IMR-90 (cell line): ENCODE results near the gene HCFC1. TPM values are rescaled to one million over a fixed set of nuclear protein-coding genes. Genes with fewer than 3 reads are reported as not detected.

Experiments
- ATAC-seq: fragments of 200-7000 bp; cut with Tn5 transposase; 2 replicates; pipeline ENCODE4 v1.9.1; 2020; ENCODE audit warnings: low read depth, mild to moderate bottlenecking, moderate library complexity
- BruUV-seq: library from RNA; stranded (reverse); fragments of 400-500 nt; replicated peaks from 2 replicates; lab custom pipeline; 2021; lab: Mats Ljungman, UMichigan
- CTCF ChIA-PET: fragments of 300-600 bp; formaldehyde crosslinking; extraction: SDS; loops from one replicate; lab custom pipeline; 2021; ENCODE audit warnings: antibody characterized with exemption; lab: Yijun Ruan, JAX
- POLR2A ChIA-PET: fragments of 300-600 bp; sonication (Branson Sonifier 250); formaldehyde crosslinking; loops from one replicate; lab custom pipeline; 2022; ENCODE audit warnings: antibody characterized with exemption; ENCODE audit not compliant: unreplicated experiment; lab: Charles Lee
- DNase-seq: peaks from one replicate; pipeline ENCODE4 v3.0.0; 2013
- H2AFZ ChIP-seq: replicated peaks from 2 replicates; pipeline ENCODE3; 2013; ENCODE audit warnings: low read length, mild to moderate bottlenecking; ENCODE audit not compliant: poor library complexity
- H2AK5ac ChIP-seq: 2 replicates; pipeline ENCODE4 v1.6.1; 2013; ENCODE audit warnings: low read depth, low read length, inconsistent platforms
- H2AK9ac ChIP-seq: replicated peaks from 2 replicates; pipeline ENCODE3; 2013; ENCODE audit warnings: mild to moderate bottlenecking, low read depth, low read length, moderate library complexity; ENCODE audit not compliant: poor library complexity
- H2BK120ac ChIP-seq: 2 replicates; pipeline ENCODE4 v1.6.1; 2013; ENCODE audit warnings: low read depth, low read length, inconsistent platforms
- H2BK15ac ChIP-seq: 3 replicates; pipeline ENCODE4 v1.6.1; 2013; ENCODE audit warnings: low read depth, low read length, inconsistent platforms
- H2BK20ac ChIP-seq: 2 replicates; pipeline ENCODE4 v1.6.1; 2013; ENCODE audit warnings: low read depth, mild to moderate bottlenecking, inconsistent platforms, low read length, moderate library complexity
- H2BK5ac ChIP-seq: 2 replicates; pipeline ENCODE4 v1.6.1; 2013; ENCODE audit warnings: mild to moderate bottlenecking, low read depth, low read length, inconsistent platforms; ENCODE audit not compliant: poor library complexity, severe bottlenecking
- H3K14ac ChIP-seq: replicated peaks from 2 replicates; pipeline ENCODE4 v1.6.1; 2013; ENCODE audit warnings: low read depth, low read length, inconsistent platforms
- H3K18ac ChIP-seq: 2 replicates; pipeline ENCODE4 v1.6.1; 2013; ENCODE audit warnings: low read depth, low read length, control low read depth
- H3K23ac ChIP-seq: 2 replicates; pipeline ENCODE4 v1.6.1; 2013; ENCODE audit warnings: low read depth, low read length, inconsistent platforms
- H3K27ac ChIP-seq: 2 replicates; pipeline ENCODE4 v1.5.1; 2013; ENCODE audit warnings: mild to moderate bottlenecking, control low read depth, low read length; ENCODE audit not compliant: insufficient read depth
- H3K27me3 ChIP-seq: 2 replicates; pipeline ENCODE4 v1.6.1; 2013; ENCODE audit warnings: low read length; ENCODE audit not compliant: control insufficient read depth, insufficient read depth
- H3K36me3 ChIP-seq: 2 replicates; pipeline ENCODE4 v1.6.1; 2013; ENCODE audit warnings: low read length, mixed read lengths; ENCODE audit not compliant: control insufficient read depth, insufficient read depth
- H3K4ac ChIP-seq: 2 replicates; pipeline ENCODE4 v1.6.1; 2013; ENCODE audit warnings: low read depth, low read length, inconsistent platforms
- H3K4me1 ChIP-seq: 2 replicates; pipeline ENCODE4 v1.6.1; 2013; ENCODE audit warnings: low read length, mixed read lengths; ENCODE audit not compliant: control insufficient read depth, insufficient read depth
- H3K4me2 ChIP-seq: 2 replicates; pipeline ENCODE4 v1.6.1; 2013; ENCODE audit warnings: low read depth, mild to moderate bottlenecking, control low read depth, low read length, moderate library complexity
- H3K4me3 ChIP-seq: 2 replicates; pipeline ENCODE4 v1.5.1; 2013; ENCODE audit warnings: low read depth, mild to moderate bottlenecking, control low read depth, low read length, moderate library complexity; ENCODE audit not compliant: insufficient read depth
- H3K56ac ChIP-seq: 2 replicates; pipeline ENCODE4 v1.6.1; 2013; ENCODE audit warnings: low read length, inconsistent platforms; ENCODE audit not compliant: insufficient read depth; ENCODE audit errors: extremely low read depth
- H3K79me1 ChIP-seq, 2 experiments: 2 replicates each; pipeline ENCODE4 v1.6.1; 2013; ENCODE audit warnings: low read length in 2 of 2, inconsistent platforms in 1 of 2, low read depth in 1 of 2
- H3K9ac ChIP-seq: 2 replicates; pipeline ENCODE4 v1.6.1; 2013; ENCODE audit warnings: low read depth, low read length, control low read depth
- H3K9me1 ChIP-seq: 2 replicates; pipeline ENCODE4 v1.6.1; 2013; ENCODE audit warnings: low read length, inconsistent platforms; ENCODE audit not compliant: insufficient read depth
- H3K9me3 ChIP-seq: 2 replicates; pipeline ENCODE4 v1.6.1; 2013; ENCODE audit warnings: low read length; ENCODE audit not compliant: control insufficient read depth, insufficient read depth
- H4K20me1 ChIP-seq: 2 replicates; pipeline ENCODE4 v1.6.1; 2013; ENCODE audit warnings: low read length, inconsistent platforms; ENCODE audit not compliant: insufficient read depth
- H4K5ac ChIP-seq: 2 replicates; pipeline ENCODE4 v1.6.1; 2013; ENCODE audit warnings: mild to moderate bottlenecking, low read depth, low read length, control low read depth
- H4K8ac ChIP-seq, 2 experiments: 2 replicates each; pipeline ENCODE4 v1.6.1; 2013; ENCODE audit warnings: low read depth in 2 of 2, low read length in 2 of 2, control low read depth in 1 of 2, inconsistent platforms in 1 of 2
- H4K91ac ChIP-seq: 2 replicates; pipeline ENCODE4 v1.6.1; 2013; ENCODE audit warnings: low read depth, low read length, inconsistent platforms; ENCODE audit not compliant: insufficient read depth
- FOS ChIP-seq: fragments of 150-350 bp; IDR thresholded peaks from 2 replicates; pipeline ENCODE4 v1.6.1; 2016; ENCODE audit warnings: low read depth, low read length
- MAFK ChIP-seq: IDR thresholded peaks from 2 replicates; pipeline ENCODE4 v1.6.1; 2012; ENCODE audit warnings: low read depth, low read length, improper control_type of control experiment
- POLR2A ChIP-seq: IDR thresholded peaks from 2 replicates; pipeline ENCODE4 v1.6.1; 2012; ENCODE audit warnings: mild to moderate bottlenecking, low read depth, low read length
- SMC3 ChIP-seq: fragments of 150-350 bp; IDR thresholded peaks from 2 replicates; pipeline ENCODE4 v1.6.1; 2016; ENCODE audit warnings: low read depth, mild to moderate bottlenecking, antibody characterized with exemption, low read length, moderate library complexity
- USF2 ChIP-seq: fragments of 150-350 bp; IDR thresholded peaks from 2 replicates; pipeline ENCODE4 v1.6.1; 2017; ENCODE audit warnings: mild to moderate bottlenecking, antibody characterized with exemption, low read length, low read depth
- WGBS, 2 experiments: methylation state at CpG; one replicate each; pipeline versions ENCODE4 v1.1.5 to v1.1.7; 2013; ENCODE audit warnings: missing lambda C conversion rate in 2 of 2; ENCODE audit not compliant: insufficient read length in 1 of 2; ENCODE audit errors: extremely low coverage in 2 of 2; 5-methylcytosine and 5-hydroxymethylcytosine counted together
- dilution Hi-C: fragments of 300-500 bp; cut with HindIII; formaldehyde crosslinking; loops from one replicate; pipeline ENCODE4 v1.14.3; 2018; ENCODE audit warnings: low sequenced_read_pairs; ENCODE audit not compliant: unreplicated experiment
- in situ Hi-C: fragments of 300-500 bp; cut with MboI; formaldehyde crosslinking; loops from 3 replicates; pipeline ENCODE4 v1.14.3; 2019; ENCODE audit warnings: low sequenced_read_pairs, inconsistent platforms, mixed read lengths
- intact Hi-C: fragments of 100-400 bp; cut with micrococcal nuclease; formaldehyde crosslinking; loops from 2 replicates; pipeline ENCODE4 v1.10.0; 2022
- polyA plus RNA-seq, 3 experiments: library from polyadenylated mRNA; depleted of rRNA; stranded (reverse); fragments of >200 nt; gene quantifications; 2 replicates each; pipeline ENCODE4 v1.2.3, GENCODE V29; 2012; ENCODE audit warnings: low replicate concordance in 1 of 3
- total RNA-seq: library from RNA; depleted of rRNA; stranded (reverse); fragments of >200 nt; gene quantifications from 2 replicates; pipeline ENCODE4 v1.2.3, GENCODE V29; 2012
- TF ChIP-seq, protein P1 (sequence below): conservative IDR thresholded peaks from 2 replicates; pipeline ENCODE4 v1.5.1; 2012; ENCODE audit warnings: mild to moderate bottlenecking, low read depth, low read length, improper control_type of control experiment

HCFC1 gene
- total and polyA plus RNA-seq, 2 of the 4 experiments (the other 2 are of a cell fraction): 3.2 to 17.6 TPM

DNA sequence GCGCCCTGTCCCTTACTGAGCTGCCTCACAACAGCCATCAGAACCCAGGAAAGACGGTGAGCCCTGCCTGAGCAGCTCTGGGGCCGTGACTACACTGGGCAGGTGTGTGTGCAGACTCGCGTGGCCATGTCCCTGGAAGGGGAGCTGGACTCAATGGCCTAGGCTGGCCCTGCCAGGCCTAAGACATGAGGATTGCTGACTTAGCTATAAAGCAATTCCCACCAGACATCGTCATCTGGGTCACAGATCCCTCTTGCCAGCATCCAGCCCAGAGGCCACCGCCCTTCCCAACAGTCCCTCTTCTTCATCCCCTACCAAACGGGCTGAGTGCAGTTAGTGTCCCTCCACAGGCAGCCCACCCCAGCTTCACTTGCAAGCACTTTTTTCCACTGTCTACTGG, 40.5 kb downstream of the HCFC1 start:
- Histone ChIP-seq H4K91ac (no peak overlapping the region), H3K27me3 (no peaks in the 10 kb centered on the region), H3K14ac (no peak overlapping the region), H3K4me3 (no peak overlapping the region), H4K8ac (no peak overlapping the region), H2AFZ (peak overlapping the region; percentile 39), H2BK120ac (no peak overlapping the region), H3K56ac (no peak overlapping the region), H2AK9ac (no peak overlapping the region), H3K9ac (no peak overlapping the region), H3K18ac (no peak overlapping the region), H2BK5ac (no peak overlapping the region), H3K36me3 (peaks cover 23% of the 10 kb centered on the region), H2BK15ac (no peak overlapping the region), H4K5ac (no peak overlapping the region), H3K79me1 (peaks cover 4 to 16% of the 10 kb centered on the region in 2 experiments; a peak in 2 of 4 replicates), H3K27ac (no peak overlapping the region), H3K4ac (no peak overlapping the region), H2BK20ac (no peak overlapping the region), H4K20me1 (peaks cover 20% of the 10 kb centered on the region), H3K4me1 (peaks cover 4% of the 10 kb centered on the region), H2AK5ac (no peak overlapping the region), H3K23ac (no peak overlapping the region), H3K9me1 (no peaks in the 10 kb centered on the region; the same call in 1 of the 2 replicates), H3K4me2 (no peak overlapping the region), H3K9me3 (no peaks in the 10 kb centered on the region)
- BruUV-seq: no TSS peak
- POLR2A ChIA-PET: no interaction called here
- in situ Hi-C loops (no loop called here), intact Hi-C loops (no loop called here), dilution Hi-C loops (no loop called here)
- TF ChIP-seq POLR2A: no peak
- TF ChIP-seq USF2: no peak
- TF ChIP-seq MAFK: peak; percentile 68
- TF ChIP-seq FOS: no peak
- TF ChIP-seq SMC3: no peak
- TF ChIP-seq, protein P1, sequence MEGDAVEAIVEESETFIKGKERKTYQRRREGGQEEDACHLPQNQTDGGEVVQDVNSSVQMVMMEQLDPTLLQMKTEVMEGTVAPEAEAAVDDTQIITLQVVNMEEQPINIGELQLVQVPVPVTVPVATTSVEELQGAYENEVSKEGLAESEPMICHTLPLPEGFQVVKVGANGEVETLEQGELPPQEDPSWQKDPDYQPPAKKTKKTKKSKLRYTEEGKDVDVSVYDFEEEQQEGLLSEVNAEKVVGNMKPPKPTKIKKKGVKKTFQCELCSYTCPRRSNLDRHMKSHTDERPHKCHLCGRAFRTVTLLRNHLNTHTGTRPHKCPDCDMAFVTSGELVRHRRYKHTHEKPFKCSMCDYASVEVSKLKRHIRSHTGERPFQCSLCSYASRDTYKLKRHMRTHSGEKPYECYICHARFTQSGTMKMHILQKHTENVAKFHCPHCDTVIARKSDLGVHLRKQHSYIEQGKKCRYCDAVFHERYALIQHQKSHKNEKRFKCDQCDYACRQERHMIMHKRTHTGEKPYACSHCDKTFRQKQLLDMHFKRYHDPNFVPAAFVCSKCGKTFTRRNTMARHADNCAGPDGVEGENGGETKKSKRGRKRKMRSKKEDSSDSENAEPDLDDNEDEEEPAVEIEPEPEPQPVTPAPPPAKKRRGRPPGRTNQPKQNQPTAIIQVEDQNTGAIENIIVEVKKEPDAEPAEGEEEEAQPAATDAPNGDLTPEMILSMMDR: no peak
- ATAC-seq (no peak), DNase-seq (no peak)
- CTCF ChIA-PET: no interaction called here
- 60% methylated on average over 4 of the region's 8 CpGs; no CpG with 5 or more reads in 1 of the 2 experiments for WGBS, 2 experiments
